Retinal pigment epithelial cell (primary cell): ENCODE measurements around the gene TFDP3.

Experiments
- DNase-seq: peaks from one replicate; pipeline ENCODE4 v3.0.0-alpha.2; 2010; ENCODE audit warnings: low read depth
- H3K4me3 ChIP-seq: 2 replicates; pipeline ENCODE4 v1.5.1; 2011; ENCODE audit warnings: mild to moderate bottlenecking, low read length, control low read depth, moderate library complexity
- TF ChIP-seq, protein P1 (sequence below): conservative IDR thresholded peaks from 2 replicates; pipeline ENCODE4 v1.5.1; 2011; ENCODE audit warnings: low read depth, low read length, control low read depth, inconsistent platforms

TFDP3 gene

DNA sequence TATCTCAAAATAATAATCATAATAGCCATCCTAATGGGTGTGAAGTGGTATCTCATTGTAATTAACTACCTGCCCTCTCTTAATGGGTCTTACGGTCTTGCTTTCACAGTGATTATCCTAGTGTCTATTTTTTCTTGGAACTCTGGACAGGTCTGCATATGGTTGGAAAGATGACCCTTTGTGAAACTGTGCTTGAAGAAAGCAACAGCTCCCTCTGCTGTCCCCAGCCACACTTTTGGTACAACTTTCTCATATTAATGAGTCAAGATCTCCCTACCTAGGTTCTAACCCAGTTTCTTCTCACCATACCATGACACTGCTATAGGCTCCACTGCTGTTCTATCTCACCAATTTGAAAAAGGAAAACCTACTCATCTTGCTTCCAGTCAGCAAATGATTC lies 2.4 kb downstream of the TFDP3 start:
- TF ChIP-seq, protein P1, sequence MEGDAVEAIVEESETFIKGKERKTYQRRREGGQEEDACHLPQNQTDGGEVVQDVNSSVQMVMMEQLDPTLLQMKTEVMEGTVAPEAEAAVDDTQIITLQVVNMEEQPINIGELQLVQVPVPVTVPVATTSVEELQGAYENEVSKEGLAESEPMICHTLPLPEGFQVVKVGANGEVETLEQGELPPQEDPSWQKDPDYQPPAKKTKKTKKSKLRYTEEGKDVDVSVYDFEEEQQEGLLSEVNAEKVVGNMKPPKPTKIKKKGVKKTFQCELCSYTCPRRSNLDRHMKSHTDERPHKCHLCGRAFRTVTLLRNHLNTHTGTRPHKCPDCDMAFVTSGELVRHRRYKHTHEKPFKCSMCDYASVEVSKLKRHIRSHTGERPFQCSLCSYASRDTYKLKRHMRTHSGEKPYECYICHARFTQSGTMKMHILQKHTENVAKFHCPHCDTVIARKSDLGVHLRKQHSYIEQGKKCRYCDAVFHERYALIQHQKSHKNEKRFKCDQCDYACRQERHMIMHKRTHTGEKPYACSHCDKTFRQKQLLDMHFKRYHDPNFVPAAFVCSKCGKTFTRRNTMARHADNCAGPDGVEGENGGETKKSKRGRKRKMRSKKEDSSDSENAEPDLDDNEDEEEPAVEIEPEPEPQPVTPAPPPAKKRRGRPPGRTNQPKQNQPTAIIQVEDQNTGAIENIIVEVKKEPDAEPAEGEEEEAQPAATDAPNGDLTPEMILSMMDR: peak; percentile 58
- DNase-seq: no peak
- no peak overlapping the region for H3K4me3 ChIP-seq

DNA sequence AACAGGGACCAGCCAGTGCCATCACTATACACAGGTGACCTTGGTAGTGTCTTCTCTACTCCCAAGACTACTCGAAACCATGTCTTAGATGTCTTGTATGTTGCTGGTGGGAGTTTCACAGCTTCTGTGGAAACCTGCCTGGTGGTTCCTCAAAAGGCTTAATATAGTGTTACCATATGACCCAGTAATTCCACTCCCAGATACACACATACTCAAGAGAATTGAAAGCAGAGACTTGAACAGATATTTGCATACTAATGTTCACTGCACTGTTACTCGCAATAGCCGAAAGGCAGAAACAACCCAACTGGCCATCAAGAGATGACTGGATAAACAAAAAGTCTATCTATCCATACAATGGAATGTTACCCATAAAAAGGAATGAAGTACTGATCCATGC lies 3.1 kb downstream of the TFDP3 start:
- no peak for DNase-seq
- TF ChIP-seq, protein P1: no peak
- no peak overlapping the region for H3K4me3 ChIP-seq

DNA sequence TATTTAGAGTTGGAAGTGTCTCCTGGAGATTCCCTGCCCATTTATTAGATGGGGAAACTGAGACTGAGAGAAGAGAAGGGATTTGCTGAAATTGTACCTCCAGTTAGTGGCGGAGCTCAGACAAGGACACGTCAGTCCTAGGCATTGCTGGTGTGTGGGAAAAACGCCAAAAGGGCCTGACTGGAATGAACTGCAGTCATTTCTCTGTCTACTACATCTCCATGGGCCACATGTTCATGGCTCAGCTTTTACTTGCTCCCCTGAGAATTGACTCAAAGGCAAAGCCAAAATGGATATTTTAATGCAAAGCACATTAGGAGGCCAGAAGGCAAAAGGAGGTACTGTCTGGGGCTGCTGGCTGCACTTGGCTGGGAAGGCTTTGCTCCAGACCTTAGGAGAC lies 3.9 kb downstream of the TFDP3 start:
- no peak for DNase-seq
- TF ChIP-seq, protein P1: no peak
- no peak overlapping the region for H3K4me3 ChIP-seq

DNA sequence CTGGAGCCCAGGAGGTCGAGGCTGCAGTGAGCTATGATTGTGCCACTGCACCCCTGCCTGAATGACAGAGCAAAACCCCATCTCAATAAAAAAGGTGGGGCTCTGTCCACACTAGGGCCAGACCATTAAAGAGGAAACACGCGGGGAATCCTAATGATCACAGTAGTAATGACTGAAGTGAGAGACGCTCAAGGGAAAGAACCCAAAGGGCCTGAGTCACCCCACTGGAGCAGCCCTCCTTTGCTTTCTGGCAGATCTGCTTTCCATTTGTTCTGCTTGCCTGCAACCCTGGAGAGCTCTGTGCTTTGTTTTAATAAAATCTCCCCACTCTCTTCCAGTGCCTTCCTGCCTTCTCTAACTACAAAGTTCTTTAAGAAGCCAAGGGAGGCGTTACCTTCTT lies 5.0 kb downstream of the TFDP3 start:
- H3K4me3 ChIP-seq: no peak overlapping the region
- TF ChIP-seq, protein P1: no peak
- DNase-seq: no peak

DNA sequence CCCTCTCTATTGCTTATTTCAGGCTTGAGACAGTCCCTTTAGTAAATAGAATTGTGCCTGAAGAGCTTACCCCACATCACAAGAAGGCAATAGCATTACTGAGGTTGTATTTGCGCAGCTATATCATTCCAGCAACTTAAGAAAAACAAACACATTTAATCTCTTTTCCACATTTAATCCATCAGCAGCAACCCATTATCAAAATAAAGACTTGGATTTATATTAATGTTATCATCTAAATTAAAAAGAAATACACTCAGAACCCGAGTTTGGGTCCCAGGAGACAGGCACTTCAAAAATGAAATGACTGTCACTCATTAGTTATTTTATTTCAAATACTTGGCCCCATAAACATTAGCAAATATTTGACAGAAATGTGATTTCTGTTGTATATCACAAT lies 10.4 kb downstream of the TFDP3 start:
- TF ChIP-seq, protein P1: no peak
- no peak for DNase-seq
- H3K4me3 ChIP-seq: no peak overlapping the region

GRCh38 chrX:133191739-133192039 lies 26.5 kb downstream of the TFDP3 start:
- DNase-seq: no peak
- TF ChIP-seq, protein P1: no peak

DNA sequence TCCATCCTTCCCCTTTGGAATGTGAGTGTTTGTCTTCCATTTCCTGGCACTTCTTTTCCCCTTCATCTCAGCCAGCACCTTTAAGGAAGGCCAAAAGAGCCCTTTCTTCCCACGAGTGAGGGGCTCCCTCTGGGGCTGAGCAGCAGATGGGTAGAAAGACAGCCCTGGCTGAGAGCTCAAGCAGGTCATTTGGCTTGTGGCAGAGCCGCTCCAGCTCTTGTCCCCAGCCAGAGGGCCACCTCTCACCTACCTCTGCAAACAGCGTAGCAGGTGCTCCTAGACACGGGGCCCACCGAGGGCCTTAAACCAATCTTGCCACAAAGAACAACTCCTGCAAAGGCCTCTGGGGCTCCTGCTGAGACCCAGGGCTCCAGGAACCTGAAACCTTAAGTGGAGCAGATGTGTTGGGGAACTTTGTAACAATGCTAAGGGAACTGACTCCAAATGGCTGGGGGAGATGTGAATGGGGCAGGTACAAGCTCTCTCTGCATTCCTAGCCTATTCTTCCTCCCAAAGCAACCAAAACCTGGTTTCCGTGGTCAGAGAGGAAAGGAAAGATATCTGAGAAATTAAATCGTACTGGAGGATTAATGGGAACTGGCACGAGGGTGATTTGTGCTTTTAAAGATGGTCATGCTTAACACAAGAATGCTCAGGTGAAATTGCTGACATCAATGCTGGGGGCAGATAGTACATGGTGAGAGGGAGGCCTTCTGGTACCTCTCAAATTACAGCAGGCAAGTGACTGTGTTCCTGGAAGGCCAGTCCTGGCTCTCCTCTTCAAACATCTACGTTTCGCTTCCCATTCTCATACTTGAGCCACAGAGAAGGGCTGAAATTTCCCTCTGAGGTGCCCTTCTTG lies 27.0 kb downstream of the TFDP3 start:
- H3K4me3 ChIP-seq: no peak overlapping the region
- TF ChIP-seq, protein P1: no peak
- no peak for DNase-seq

More at GRCh38 chrX:133191739-133192039, 26.5 kb downstream of the TFDP3 start:
- H3K4me3 ChIP-seq: no peak overlapping the region
